CD4-positive, CD25-positive, alpha-beta regulatory T cell (primary cell): ENCODE measurements around the gene DLG3. TPM values are rescaled to one million over a fixed set of nuclear protein-coding genes. Genes with fewer than 3 reads are reported as not detected.
"Not testable (repeated sequence)": the region's sequence is repeated elsewhere in the genome, so short reads cannot be mapped to it uniquely, and the experiment has no call there.

ENCODE experiments used
- ATAC-seq, 2 donors: fragments of 150-1000 bp; cut with Tn5 transposase; one replicate each; pipeline ENCODE4 v1.10.0; 2021; ENCODE audit warnings: low read depth in 2 of 2, moderate number of reproducible peaks in 2 of 2, moderate library complexity in 1 of 2
- DNase-seq, 3 donors: peaks; one replicate each; pipeline versions ENCODE4 v3.0.0 to v3.0.0-alpha.2; 2012 to 2022; ENCODE audit warnings: mixed read lengths in 1 of 3
- H3K27ac ChIP-seq: one replicate; pipeline ENCODE4 v1.7.0; 2013; ENCODE audit warnings: mild to moderate bottlenecking, low read length; ENCODE audit not compliant: insufficient read depth, poor library complexity, severe bottlenecking
- H3K27me3 ChIP-seq: one replicate; pipeline ENCODE4 v1.7.0; 2013; ENCODE audit warnings: low read length; ENCODE audit not compliant: control insufficient read depth, insufficient read depth
- H3K36me3 ChIP-seq: one replicate; pipeline ENCODE4 v1.7.0; 2013; ENCODE audit warnings: mild to moderate bottlenecking, low read length, moderate library complexity; ENCODE audit not compliant: control insufficient read depth, insufficient read depth
- H3K4me1 ChIP-seq: 2 replicates; pipeline ENCODE4 v1.7.0; 2013; ENCODE audit warnings: mild to moderate bottlenecking, low read length; ENCODE audit not compliant: insufficient read depth, control insufficient read depth, poor library complexity, severe bottlenecking
- H3K4me3 ChIP-seq: one replicate; pipeline ENCODE4 v1.7.0; 2013; ENCODE audit warnings: low read depth, mild to moderate bottlenecking, low read length, moderate library complexity
- H3K9me3 ChIP-seq, 2 experiments: 1 replicate in 1 of 2; 2 replicates in 1 of 2; pipeline ENCODE4 v1.7.0; 2013; ENCODE audit warnings: low read length in 2 of 2, mild to moderate bottlenecking in 1 of 2, moderate library complexity in 1 of 2; ENCODE audit not compliant: control insufficient read depth in 2 of 2
- H3K27ac Mint-ChIP-seq, 3 donors: one replicate each; pipeline ENCODE4 v1.8.0; 2020 to 2022; ENCODE audit warnings: mild to moderate bottlenecking in 3 of 3, mixed read lengths in 3 of 3, moderate library complexity in 2 of 3
- H3K27me3 Mint-ChIP-seq: one replicate; pipeline ENCODE4 v1.8.0; 2022; ENCODE audit warnings: mild to moderate bottlenecking, mixed read lengths
- H3K36me3 Mint-ChIP-seq: one replicate; pipeline ENCODE4 v1.8.0; 2020; ENCODE audit warnings: mixed read lengths
- H3K4me1 Mint-ChIP-seq, 4 donors: one replicate each; pipeline ENCODE4 v1.8.0; 2020 to 2022; ENCODE audit warnings: mixed read lengths in 4 of 4, mild to moderate bottlenecking in 1 of 4
- H3K4me3 Mint-ChIP-seq, 4 donors: one replicate each; pipeline ENCODE4 v1.8.0; 2020 to 2022; ENCODE audit warnings: mild to moderate bottlenecking in 4 of 4, mixed read lengths in 4 of 4, moderate library complexity in 3 of 4
- H3K9me3 Mint-ChIP-seq, 7 donors: one replicate each; pipeline ENCODE4 v1.8.0; 2020 to 2022; ENCODE audit warnings: mixed read lengths in 7 of 7, mild to moderate bottlenecking in 3 of 7, moderate library complexity in 2 of 7
- polyA plus RNA-seq, 4 donors: library from polyadenylated mRNA; unstranded; fragments of 300-500 nt; fragmentation: Illumina TruSeq; gene quantifications; one replicate each; pipeline ENCODE4 v1.2.3, GENCODE V29; 2021
- total RNA-seq: library from RNA; stranded (reverse); gene quantifications from one replicate; pipeline ENCODE4 v1.2.3, GENCODE V29; 2022

DLG3 gene
- total and polyA plus RNA-seq, 5 donors from 2014 or later, result 7.3 to 20.7 (median 9.5) TPM

DNA sequence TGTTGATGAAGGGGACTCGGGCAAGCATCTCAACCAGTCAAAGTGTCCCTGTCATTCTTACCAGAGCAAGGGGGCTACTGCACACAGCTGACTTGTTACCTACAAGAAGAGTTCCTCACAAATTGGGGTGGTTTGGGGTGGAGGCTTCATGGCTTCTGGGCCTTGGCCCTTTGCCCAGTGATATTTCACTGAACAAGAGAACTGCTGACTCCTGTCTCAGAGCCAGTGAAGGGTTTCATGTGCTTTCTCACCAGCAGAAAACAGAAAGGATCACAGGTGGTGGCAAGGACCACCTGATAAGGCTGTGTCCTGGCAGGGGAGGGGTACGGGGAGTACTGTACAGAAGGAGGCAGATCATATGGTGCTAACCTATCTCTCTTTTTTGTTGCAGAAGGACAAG lies 53.5 kb downstream of the DLG3 start:
- Mint-ChIP-seq H3K27me3 (no peaks in the 10 kb centered on the region), H3K9me3 (no peaks in the 10 kb centered on the region), H3K4me3 (no peak overlapping the region), H3K27ac (peak overlapping the region in 2 of 3 donors; percentile 36 to 80), H3K4me1 (peaks cover 0 to 5% (median 0%) of the 10 kb centered on the region in 4 donors), H3K36me3 (peaks cover 19% of the 10 kb centered on the region)
- no peak overlapping the region for H3K27ac ChIP-seq
- H3K4me3 ChIP-seq, result no peak overlapping the region
- H3K36me3 ChIP-seq, result peaks cover 53% of the 10 kb centered on the region
- H3K4me1 ChIP-seq, result no peaks in the 10 kb centered on the region
- no peaks in the 10 kb centered on the region for H3K27me3 ChIP-seq
- ATAC-seq, result no peak
- no peaks in the 10 kb centered on the region for H3K9me3 ChIP-seq
- DNase-seq, result no peak

DNA sequence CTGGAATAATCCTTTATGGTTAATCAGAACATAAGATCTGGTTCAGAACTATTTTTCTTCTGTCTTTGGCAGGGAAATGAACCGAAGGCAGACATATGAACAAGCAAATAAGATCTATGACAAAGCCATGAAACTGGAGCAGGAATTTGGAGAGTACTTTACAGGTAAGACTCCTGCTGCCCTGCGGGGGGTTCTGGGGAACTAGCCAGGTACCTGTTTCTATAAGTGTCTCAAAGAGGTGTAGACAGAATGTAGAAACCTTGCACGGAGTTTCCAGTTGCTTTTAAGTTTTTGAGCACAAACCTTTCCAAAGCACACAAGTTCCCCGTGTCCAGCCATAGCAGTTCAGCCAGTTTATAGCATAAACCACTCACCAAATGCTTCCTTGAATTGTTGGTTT lies 56.2 kb downstream of the DLG3 start:
- no peak for ATAC-seq

DNA sequence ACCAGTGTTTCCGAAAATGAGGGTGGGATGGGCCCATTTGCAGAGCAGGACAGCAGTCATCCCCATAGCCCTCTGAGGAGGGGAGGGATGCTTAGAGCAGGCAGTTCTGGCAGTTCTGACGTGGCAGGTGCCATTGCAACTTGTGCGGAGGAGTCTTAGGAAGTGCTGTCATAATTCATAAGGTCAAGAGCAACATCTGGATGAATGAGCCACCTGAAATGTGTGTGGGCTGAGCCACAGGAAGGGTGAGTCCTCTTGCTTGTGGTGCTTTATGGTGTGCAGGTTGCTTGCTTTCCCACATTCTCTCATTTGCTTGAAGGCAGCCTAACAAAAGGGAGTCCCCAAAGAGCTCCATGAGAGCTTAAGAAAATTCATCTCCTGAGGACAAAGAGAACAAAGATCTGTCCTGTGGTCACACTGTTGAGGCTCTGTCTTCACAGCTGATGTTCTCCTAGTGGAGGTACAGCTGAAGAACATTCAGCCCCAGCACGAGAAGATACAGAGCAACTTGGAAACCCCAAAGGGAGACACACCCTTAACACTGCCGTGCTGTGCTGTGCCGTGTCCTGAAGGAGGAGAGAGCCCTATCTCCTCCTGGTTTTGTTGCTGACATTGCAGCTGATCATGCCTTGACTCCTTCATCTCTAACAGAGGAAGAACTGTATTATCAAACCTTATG lies 60.3 kb downstream of the DLG3 start:
- H3K4me1 ChIP-seq, result peaks cover 2% of the 10 kb centered on the region
- H3K4me3 ChIP-seq, result no peak overlapping the region
- peaks cover 3% of the 10 kb centered on the region for H3K36me3 Mint-ChIP-seq
- ATAC-seq (no peak), DNase-seq (no peak)
- no peaks in the 10 kb centered on the region for H3K9me3 Mint-ChIP-seq
- peak overlapping the region in 2 of 3 donors; percentile 66 to 71 for H3K27ac Mint-ChIP-seq
- peaks cover 0 to 26% (median 13%) of the 10 kb centered on the region in 4 donors for H3K4me1 Mint-ChIP-seq
- H3K27ac ChIP-seq, result no peak overlapping the region
- no peaks in the 10 kb centered on the region for H3K9me3 ChIP-seq
- H3K27me3 ChIP-seq, result no peaks in the 10 kb centered on the region
- no peaks in the 10 kb centered on the region for H3K27me3 Mint-ChIP-seq
- no peak overlapping the region for H3K4me3 Mint-ChIP-seq
- peaks cover 16% of the 10 kb centered on the region for H3K36me3 ChIP-seq

More for the DNA sequence above, 56.2 kb downstream of the DLG3 start:
- Histone ChIP-seq H3K27ac (no peak overlapping the region), H3K4me1 (no peaks in the 10 kb centered on the region), H3K9me3 (no peaks in the 10 kb centered on the region), H3K27me3 (no peaks in the 10 kb centered on the region), H3K36me3 (peaks cover 33% of the 10 kb centered on the region), H3K4me3 (no peak overlapping the region)
- no peak overlapping the region for H3K4me3 Mint-ChIP-seq
- H3K36me3 Mint-ChIP-seq, result peaks cover 8% of the 10 kb centered on the region
- H3K27ac Mint-ChIP-seq, result no peak overlapping the region
- no peaks in the 10 kb centered on the region for H3K27me3 Mint-ChIP-seq
- H3K9me3 Mint-ChIP-seq, result no peaks in the 10 kb centered on the region
- DNase-seq, result no peak
- H3K4me1 Mint-ChIP-seq, result peaks cover 0 to 21% (median 7%) of the 10 kb centered on the region in 4 donors

DNA sequence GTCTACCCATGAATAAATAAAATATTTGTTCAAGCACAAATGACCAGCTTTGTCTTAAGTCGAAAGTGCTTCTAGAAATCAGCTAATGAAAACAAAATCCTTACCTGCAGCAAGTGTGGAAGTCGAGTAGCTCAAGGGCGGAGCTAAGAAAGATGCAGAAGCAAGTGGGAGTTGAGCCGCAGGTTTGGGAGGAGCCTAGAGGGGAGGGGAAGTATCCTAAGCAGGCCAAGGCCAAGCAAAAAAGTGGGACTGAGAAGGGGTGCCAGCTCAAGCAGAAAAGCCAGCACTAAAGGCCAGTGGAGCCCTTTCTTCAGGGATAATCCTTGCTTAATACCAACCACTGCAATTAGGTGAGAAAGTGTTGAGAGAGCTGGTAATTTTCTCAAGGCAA lies 60.8 kb downstream of the DLG3 start:
- no peaks in the 10 kb centered on the region for H3K9me3 ChIP-seq
- DNase-seq (no peak), ATAC-seq (no peak)
- peaks cover 11% of the 10 kb centered on the region for H3K36me3 ChIP-seq
- H3K9me3 Mint-ChIP-seq, result peaks cover 0 to 2% (median 0%) of the 10 kb centered on the region in 7 donors
- H3K4me3 Mint-ChIP-seq, result no peak overlapping the region
- no peaks in the 10 kb centered on the region for H3K27me3 ChIP-seq
- H3K4me3 ChIP-seq, result no peak overlapping the region
- H3K27ac Mint-ChIP-seq, result no peak overlapping the region
- peaks cover 0 to 26% (median 16%) of the 10 kb centered on the region in 4 donors for H3K4me1 Mint-ChIP-seq
- H3K4me1 ChIP-seq, result peaks cover 2% of the 10 kb centered on the region
- H3K27ac ChIP-seq, result no peak overlapping the region
- H3K36me3 Mint-ChIP-seq, result peaks cover 3% of the 10 kb centered on the region
- no peaks in the 10 kb centered on the region for H3K27me3 Mint-ChIP-seq

DNA sequence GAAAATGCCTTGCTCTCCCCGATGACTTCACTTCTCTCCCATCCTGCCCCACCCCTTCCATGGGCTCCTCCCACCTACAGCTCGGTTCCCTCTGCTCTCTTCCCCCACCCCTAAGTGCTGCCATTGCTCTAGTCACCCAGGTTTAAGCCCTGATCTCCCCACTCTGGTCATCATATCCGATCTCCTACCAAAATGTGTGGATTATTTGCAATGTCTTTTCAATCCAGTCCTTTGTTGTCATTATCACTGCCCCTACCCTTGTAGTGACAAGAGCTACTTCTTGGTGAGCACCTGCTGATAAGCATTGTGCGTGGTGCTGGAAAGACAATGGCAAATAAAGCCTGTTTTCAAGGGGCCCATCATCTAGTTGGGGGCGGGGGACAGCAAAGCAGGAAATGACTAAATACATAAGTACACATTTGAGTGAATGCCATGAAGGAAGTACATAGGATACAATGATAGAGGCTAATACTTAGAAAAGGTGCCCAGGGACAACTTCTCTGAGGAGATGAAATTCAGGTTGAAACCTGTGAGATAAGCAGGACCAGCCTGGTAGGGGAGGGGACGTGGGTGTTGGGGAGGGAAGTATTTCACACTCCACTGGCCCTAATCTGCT lies 63.8 kb downstream of the DLG3 start:
- Histone ChIP-seq H3K27ac (no peak overlapping the region), H3K27me3 (no peaks in the 10 kb centered on the region), H3K36me3 (no peaks in the 10 kb centered on the region), H3K4me1 (peaks cover 2% of the 10 kb centered on the region), H3K9me3 (no peaks in the 10 kb centered on the region), H3K4me3 (no peak overlapping the region)
- Mint-ChIP-seq H3K27ac (peak overlapping the region in 1 of 3 donors; percentile 34), H3K4me1 (peaks cover 0 to 26% (median 16%) of the 10 kb centered on the region in 4 donors), H3K27me3 (no peaks in the 10 kb centered on the region), H3K4me3 (no peak overlapping the region), H3K36me3 (no peaks in the 10 kb centered on the region), H3K9me3 (peaks cover 0 to 2% (median 0%) of the 10 kb centered on the region in 7 donors)
- ATAC-seq (no peak), DNase-seq (peak in 1 of 3 donors; percentile 48)

DNA sequence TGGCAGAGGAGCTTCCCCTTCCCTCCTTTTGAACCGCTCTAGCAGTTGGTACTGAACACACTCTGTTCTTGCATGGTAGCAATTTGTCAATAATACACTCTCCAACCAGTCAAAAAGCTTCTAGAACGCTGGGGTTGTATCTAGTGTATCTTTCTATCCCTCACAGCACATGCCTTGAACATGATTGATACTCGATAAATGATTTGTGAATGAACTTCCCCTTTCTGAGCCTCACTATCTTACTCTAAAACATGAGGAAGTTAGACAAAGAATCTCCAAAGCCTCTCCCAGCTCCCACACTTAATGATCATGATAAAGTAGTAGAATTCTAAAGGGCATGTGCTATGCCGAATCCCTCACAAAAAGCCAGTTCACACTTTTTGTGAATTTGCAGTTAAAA lies 64.4 kb downstream of the DLG3 start:
- H3K4me1 ChIP-seq, result peaks cover 2% of the 10 kb centered on the region
- H3K27ac Mint-ChIP-seq, result no peak overlapping the region
- H3K36me3 ChIP-seq, result no peaks in the 10 kb centered on the region
- H3K9me3 ChIP-seq, result no peaks in the 10 kb centered on the region
- no peaks in the 10 kb centered on the region for H3K27me3 Mint-ChIP-seq
- H3K4me3 Mint-ChIP-seq, result no peak overlapping the region
- peaks cover 0 to 24% (median 15%) of the 10 kb centered on the region in 4 donors for H3K4me1 Mint-ChIP-seq
- H3K36me3 Mint-ChIP-seq, result no peaks in the 10 kb centered on the region
- DNase-seq, result no peak
- H3K4me3 ChIP-seq, result no peak overlapping the region
- no peaks in the 10 kb centered on the region for H3K27me3 ChIP-seq
- H3K9me3 Mint-ChIP-seq, result peaks cover 0 to 5% (median 0%) of the 10 kb centered on the region in 7 donors
- H3K27ac ChIP-seq, result no peak overlapping the region
- ATAC-seq, result no peak

DNA sequence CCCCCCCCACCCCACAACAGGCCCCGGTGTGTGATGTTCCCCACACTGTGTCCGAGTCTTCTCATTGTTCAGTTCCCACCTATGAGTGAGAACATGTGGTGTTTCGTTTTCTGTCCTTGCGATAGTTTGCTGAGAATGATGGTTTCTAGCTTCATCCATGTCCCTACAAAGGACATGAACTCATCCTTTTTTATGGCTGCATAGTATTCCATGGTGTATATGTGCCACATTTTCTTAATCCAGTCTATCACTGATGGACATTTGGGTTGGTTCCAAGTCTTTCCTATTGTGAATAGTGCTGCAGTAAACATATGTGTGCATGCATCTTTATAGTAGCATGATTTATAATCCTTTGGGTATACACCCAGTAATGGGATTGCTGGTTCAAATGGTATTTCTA lies 70.6 kb downstream of the DLG3 start:
- not testable (repeated sequence) for H3K27ac Mint-ChIP-seq, ATAC-seq, H3K36me3 Mint-ChIP-seq, H3K27me3 ChIP-seq, DNase-seq, H3K4me3 ChIP-seq, H3K4me1 ChIP-seq, H3K9me3 ChIP-seq, H3K4me1 Mint-ChIP-seq, H3K36me3 ChIP-seq, H3K4me3 Mint-ChIP-seq, H3K27ac ChIP-seq, H3K27me3 Mint-ChIP-seq
- peaks cover 0 to 12% (median 2%) of the 10 kb centered on the region in 7 donors for H3K9me3 Mint-ChIP-seq

DNA sequence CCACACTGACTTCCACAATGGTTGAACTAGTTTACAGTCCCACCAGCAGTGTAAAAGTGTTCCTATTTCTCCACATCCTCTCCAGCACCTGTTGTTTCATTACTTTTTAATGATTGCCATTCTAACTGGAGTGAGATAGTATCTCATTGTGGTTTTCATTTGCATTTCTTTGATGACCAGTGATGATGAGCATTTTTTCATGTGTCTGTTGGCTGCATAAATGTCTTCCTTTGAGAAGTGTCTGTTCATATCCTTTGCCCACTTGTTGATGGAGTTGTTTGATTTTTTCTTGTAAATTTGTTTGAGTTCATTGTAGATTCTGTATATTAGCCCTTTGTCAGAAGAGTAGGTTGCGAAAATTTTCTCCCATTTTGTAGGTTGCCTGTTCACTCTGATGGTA lies 71.1 kb downstream of the DLG3 start:
- not testable (repeated sequence) for H3K27me3 ChIP-seq, H3K36me3 Mint-ChIP-seq, H3K4me3 ChIP-seq, H3K27me3 Mint-ChIP-seq, ATAC-seq, H3K9me3 ChIP-seq, H3K4me3 Mint-ChIP-seq, DNase-seq, H3K36me3 ChIP-seq, H3K4me1 ChIP-seq, H3K27ac Mint-ChIP-seq, H3K4me1 Mint-ChIP-seq, H3K27ac ChIP-seq
- peaks cover 0 to 12% (median 2%) of the 10 kb centered on the region in 7 donors for H3K9me3 Mint-ChIP-seq
